ENCODE data around the gene MEX3A.

- TF ChIP-seq CTCF (IDR thresholded peaks at IDR 0.05) = no peak
- TF ChIP-seq POLR2AphosphoS5 (IDR thresholded peaks at IDR 0.05) = no peak
- TF ChIP-seq POLR2A (IDR thresholded peaks at IDR 0.05) = no peak
Observed at GRCh38 chr1:156120318-156120717, 38.1 kb upstream of the MEX3A start.

All from prostate gland (tissue), 2 donors.